Measurements from ENCODE around the gene CCDC186.

GRCh38 chr10:114199239-114199638, 25.2 kb upstream of the CCDC186 start:
- TF ChIP-seq, protein P1, sequence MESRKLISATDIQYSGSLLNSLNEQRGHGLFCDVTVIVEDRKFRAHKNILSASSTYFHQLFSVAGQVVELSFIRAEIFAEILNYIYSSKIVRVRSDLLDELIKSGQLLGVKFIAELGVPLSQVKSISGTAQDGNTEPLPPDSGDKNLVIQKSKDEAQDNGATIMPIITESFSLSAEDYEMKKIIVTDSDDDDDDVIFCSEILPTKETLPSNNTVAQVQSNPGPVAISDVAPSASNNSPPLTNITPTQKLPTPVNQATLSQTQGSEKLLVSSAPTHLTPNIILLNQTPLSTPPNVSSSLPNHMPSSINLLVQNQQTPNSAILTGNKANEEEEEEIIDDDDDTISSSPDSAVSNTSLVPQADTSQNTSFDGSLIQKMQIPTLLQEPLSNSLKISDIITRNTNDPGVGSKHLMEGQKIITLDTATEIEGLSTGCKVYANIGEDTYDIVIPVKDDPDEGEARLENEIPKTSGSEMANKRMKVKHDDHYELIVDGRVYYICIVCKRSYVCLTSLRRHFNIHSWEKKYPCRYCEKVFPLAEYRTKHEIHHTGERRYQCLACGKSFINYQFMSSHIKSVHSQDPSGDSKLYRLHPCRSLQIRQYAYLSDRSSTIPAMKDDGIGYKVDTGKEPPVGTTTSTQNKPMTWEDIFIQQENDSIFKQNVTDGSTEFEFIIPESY (IDR thresholded peaks at IDR 0.05; ENCODE audit: borderline replicate concordance, low read depth) = no peak
- TF ChIP-seq TCF12 (IDR thresholded peaks at IDR 0.05) (no peak), POLR2AphosphoS5 (IDR thresholded peaks at IDR 0.05; ENCODE audit: low read depth, low read length) (no peak), SMC3 (IDR thresholded peaks at IDR 0.05; ENCODE audit: low read depth, low read length) (no peak), USF2 (IDR thresholded peaks at IDR 0.05; ENCODE audit: borderline replicate concordance, low read depth, low read length) (no peak), NRF1 (IDR thresholded peaks at IDR 0.05; ENCODE audit: low read depth, low read length) (no peak), RFX5 (IDR thresholded peaks at IDR 0.05; ENCODE audit: low read length) (no peak), GABPA (IDR thresholded peaks at IDR 0.05; ENCODE audit: low read depth) (no peak), CHD2 (IDR thresholded peaks at IDR 0.05; ENCODE audit: low read length, partially characterized antibody) (no peak)
- TF ChIP-seq, protein P2, sequence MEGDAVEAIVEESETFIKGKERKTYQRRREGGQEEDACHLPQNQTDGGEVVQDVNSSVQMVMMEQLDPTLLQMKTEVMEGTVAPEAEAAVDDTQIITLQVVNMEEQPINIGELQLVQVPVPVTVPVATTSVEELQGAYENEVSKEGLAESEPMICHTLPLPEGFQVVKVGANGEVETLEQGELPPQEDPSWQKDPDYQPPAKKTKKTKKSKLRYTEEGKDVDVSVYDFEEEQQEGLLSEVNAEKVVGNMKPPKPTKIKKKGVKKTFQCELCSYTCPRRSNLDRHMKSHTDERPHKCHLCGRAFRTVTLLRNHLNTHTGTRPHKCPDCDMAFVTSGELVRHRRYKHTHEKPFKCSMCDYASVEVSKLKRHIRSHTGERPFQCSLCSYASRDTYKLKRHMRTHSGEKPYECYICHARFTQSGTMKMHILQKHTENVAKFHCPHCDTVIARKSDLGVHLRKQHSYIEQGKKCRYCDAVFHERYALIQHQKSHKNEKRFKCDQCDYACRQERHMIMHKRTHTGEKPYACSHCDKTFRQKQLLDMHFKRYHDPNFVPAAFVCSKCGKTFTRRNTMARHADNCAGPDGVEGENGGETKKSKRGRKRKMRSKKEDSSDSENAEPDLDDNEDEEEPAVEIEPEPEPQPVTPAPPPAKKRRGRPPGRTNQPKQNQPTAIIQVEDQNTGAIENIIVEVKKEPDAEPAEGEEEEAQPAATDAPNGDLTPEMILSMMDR (IDR thresholded peaks at IDR 0.05) = no peak
